ENCODE measurements around the gene BCL2L13. TPM values are rescaled to one million over a fixed set of nuclear protein-coding genes. Genes with fewer than 3 reads are reported as not detected.

Gene BCL2L13
- total RNA-seq, 1 donor from 2014 or later = 42.6 TPM

- Mint-ChIP-seq H3K27me3 (ENCODE audit: unreplicated experiment) (no peaks in the 10 kb centered on the region), H3K36me3 (ENCODE audit: unreplicated experiment) (no peaks in the 10 kb centered on the region), H3K9me3 (ENCODE audit: unreplicated experiment) (no peaks in the 10 kb centered on the region), H3K4me3 (ENCODE audit: unreplicated experiment) (no peak overlapping the region), H3K27ac (ENCODE audit: unreplicated experiment) (no peak overlapping the region), H3K4me1 (ENCODE audit: low read depth, unreplicated experiment) (peaks cover 2% of the 10 kb centered on the region)
- TF ChIP-seq CTCF (IDR thresholded peaks at IDR 0.05; ENCODE audit: partially characterized antibody, unreplicated experiment) = no peak
- DNase-seq = no peak
Observed at GRCh38 chr22:17606496-17606895, 32.1 kb upstream of the BCL2L13 start.

- DNase-seq = no peak
- H3K4me1 Mint-ChIP-seq (ENCODE audit: low read depth, unreplicated experiment) = peaks cover 2% of the 10 kb centered on the region
- no peaks in the 10 kb centered on the region for H3K9me3 Mint-ChIP-seq (ENCODE audit: unreplicated experiment)
- no peaks in the 10 kb centered on the region for H3K36me3 Mint-ChIP-seq (ENCODE audit: unreplicated experiment)
- no peak for TF ChIP-seq CTCF (IDR thresholded peaks at IDR 0.05; ENCODE audit: partially characterized antibody, unreplicated experiment)
- no peak overlapping the region for H3K4me3 Mint-ChIP-seq (ENCODE audit: unreplicated experiment)
- no peak overlapping the region for H3K27ac Mint-ChIP-seq (ENCODE audit: unreplicated experiment)
- H3K27me3 Mint-ChIP-seq (ENCODE audit: unreplicated experiment) = no peaks in the 10 kb centered on the region
Observed at GRCh38 chr22:17607891-17608521, 30.6 kb upstream of the BCL2L13 start.

GRCh38 chr22:17612057-17612456, 26.5 kb upstream of the BCL2L13 start:
- Mint-ChIP-seq H3K36me3 (ENCODE audit: unreplicated experiment) (no peaks in the 10 kb centered on the region), H3K4me1 (ENCODE audit: low read depth, unreplicated experiment) (no peaks in the 10 kb centered on the region), H3K9me3 (ENCODE audit: unreplicated experiment) (no peaks in the 10 kb centered on the region), H3K4me3 (ENCODE audit: unreplicated experiment) (no peak overlapping the region), H3K27ac (ENCODE audit: unreplicated experiment) (no peak overlapping the region), H3K27me3 (ENCODE audit: unreplicated experiment) (no peaks in the 10 kb centered on the region)
- no peak for DNase-seq
- no peak for TF ChIP-seq CTCF (IDR thresholded peaks at IDR 0.05; ENCODE audit: partially characterized antibody, unreplicated experiment)

GRCh38 chr22:17613280-17613679, 25.3 kb upstream of the BCL2L13 start:
- DNase-seq = no peak
- Mint-ChIP-seq H3K27me3 (ENCODE audit: unreplicated experiment) (no peaks in the 10 kb centered on the region), H3K36me3 (ENCODE audit: unreplicated experiment) (no peaks in the 10 kb centered on the region), H3K27ac (ENCODE audit: unreplicated experiment) (no peak overlapping the region), H3K4me1 (ENCODE audit: low read depth, unreplicated experiment) (no peaks in the 10 kb centered on the region), H3K9me3 (ENCODE audit: unreplicated experiment) (no peaks in the 10 kb centered on the region), H3K4me3 (ENCODE audit: unreplicated experiment) (no peak overlapping the region)
- no peak for TF ChIP-seq CTCF (IDR thresholded peaks at IDR 0.05; ENCODE audit: partially characterized antibody, unreplicated experiment)

GRCh38 chr22:17627961-17628405, 10.6 kb upstream of the BCL2L13 start:
- Mint-ChIP-seq H3K27ac (ENCODE audit: unreplicated experiment) (peak overlapping the region; percentile 82), H3K27me3 (ENCODE audit: unreplicated experiment) (peaks cover 2% of the 10 kb centered on the region), H3K36me3 (ENCODE audit: unreplicated experiment) (no peaks in the 10 kb centered on the region), H3K4me1 (ENCODE audit: low read depth, unreplicated experiment) (no peaks in the 10 kb centered on the region), H3K4me3 (ENCODE audit: unreplicated experiment) (peak overlapping the region; percentile 99), H3K9me3 (ENCODE audit: unreplicated experiment) (peaks cover 2% of the 10 kb centered on the region)
- DNase-seq = no peak
- TF ChIP-seq CTCF (IDR thresholded peaks at IDR 0.05; ENCODE audit: partially characterized antibody, unreplicated experiment) = no peak
